ENCODE measurements around the gene CFAP99.

The CFAP99 gene

DNA sequence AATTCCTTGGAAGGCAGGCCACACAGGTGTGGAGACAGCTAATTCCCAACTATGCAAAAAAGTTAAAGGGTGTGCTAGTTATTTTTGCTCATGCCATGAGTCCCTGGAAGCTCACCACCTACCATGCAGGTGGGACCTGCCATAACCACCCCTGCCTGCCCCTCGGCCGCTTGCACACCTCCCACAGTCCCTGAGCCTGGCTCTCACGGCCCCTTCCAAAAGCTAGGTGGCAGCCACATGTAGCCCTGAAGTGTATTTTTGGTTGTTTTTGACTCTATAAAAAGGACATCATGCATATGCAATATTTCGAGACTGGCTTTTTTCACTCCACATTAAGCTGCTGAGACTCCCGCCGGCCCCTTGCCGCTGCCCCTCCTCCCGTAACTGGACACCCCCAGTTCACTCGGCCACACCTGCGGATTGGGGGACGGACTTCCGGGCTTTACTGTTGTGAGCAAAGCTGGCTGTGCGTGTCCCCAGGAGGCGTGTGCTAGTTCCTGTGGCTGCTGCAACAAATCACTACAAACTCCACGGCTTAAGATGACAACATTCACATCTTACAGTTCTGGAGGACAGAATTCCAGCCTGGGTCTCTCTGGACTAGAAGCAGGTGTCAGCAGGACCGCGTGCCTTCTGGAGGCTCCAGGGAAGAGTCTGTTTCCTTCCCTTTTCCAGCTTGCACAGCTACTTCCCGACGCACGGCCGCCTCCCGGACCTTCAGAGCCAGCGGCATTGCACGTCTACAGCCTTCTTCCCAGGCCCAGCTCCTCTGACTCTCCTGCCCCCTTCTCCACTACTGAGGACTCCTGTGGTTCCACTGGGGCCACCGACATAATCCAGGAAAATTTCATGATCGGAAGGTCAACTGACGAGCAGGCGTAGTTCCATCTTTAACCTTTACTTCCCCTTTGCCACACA is 25.1 kb upstream of the CFAP99 start:
- no peak for DNase-seq

DNA sequence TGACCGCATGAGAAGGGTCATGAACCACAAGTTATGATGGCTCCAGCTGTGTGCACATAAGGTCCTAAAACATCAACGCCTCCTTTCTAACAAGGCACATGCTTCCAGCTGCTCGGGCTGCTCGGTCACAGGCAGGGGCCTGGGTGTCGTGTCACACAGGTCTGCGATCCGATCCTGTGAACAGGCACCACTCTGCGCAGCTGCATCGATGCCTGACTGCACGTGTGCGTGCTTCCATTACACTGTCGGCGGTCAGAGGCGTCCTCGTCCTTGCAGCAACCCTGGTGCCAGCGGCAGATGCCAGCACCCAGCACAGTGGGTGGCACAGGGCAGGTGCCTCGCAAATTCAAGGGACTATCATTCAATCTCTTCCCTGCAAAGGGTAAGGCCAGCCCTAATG is 24.2 kb upstream of the CFAP99 start:
- DNase-seq = no peak

DNA sequence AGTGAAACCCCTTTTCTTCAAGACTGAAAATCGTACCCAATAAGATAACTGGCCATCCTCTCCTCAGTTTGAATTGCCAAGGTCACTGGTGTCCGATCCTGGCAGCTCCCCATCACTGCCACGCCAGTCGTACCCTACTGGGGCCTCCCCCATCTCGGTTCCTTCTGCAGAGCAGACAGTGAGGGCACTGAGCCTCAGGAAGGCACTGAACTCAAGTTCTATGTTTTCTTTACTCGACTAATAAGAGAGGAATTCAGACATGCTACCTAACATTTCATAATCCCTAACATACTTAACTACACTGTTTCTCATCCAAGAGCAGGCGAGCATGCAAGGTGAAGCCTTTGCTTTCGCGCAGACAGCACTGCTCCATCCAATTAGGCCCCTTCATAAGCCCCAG is 23.7 kb upstream of the CFAP99 start:
- DNase-seq = no peak

DNA sequence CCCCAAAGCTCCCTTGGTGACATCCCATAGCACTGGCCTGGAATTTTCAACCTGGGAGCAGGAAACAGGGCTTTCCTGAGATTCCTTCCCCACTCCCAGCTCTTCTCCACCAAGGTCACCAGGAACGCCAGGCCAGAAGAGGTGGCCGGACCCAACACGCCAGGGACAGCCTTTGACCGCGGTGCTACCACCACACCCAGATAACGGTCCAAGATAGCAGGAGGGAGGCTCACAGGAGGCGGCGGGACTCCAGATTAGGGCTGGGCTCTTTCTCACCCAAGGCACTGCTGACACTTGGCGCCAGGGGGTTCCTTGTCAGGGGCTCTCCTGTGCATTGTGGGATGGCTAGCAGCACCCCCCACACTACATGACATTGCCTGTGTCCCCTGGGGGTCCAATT is 23.2 kb upstream of the CFAP99 start:
- DNase-seq = no peak

DNA sequence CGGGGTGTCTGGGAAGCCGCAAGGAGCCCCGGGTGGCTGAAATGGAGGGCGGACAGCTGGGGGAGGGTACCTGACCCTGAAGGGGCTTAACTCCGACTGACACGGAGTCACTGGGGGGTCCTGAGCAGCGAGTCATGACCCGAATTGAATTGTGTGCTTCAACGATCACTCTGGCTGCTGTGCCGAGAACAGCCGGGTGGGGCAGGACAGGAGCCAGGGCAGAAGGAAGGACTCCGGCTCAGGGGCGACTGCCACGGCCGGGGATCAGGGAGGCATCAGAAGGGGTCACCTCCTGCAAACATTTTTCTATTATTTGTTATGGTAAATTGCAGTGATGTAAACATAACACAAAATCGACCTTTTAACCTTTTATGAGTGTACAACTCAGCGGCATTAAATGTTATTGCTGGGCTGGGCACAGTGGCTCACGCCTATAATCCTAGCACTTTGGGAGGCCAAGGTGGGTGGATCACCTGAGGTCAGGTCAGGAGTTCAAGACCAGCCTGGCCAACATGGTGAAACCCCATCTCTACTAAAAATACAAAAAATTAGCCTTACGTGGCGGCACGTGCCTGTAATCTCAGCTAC is 21.9 kb upstream of the CFAP99 start:
- DNase-seq = no peak

DNA sequence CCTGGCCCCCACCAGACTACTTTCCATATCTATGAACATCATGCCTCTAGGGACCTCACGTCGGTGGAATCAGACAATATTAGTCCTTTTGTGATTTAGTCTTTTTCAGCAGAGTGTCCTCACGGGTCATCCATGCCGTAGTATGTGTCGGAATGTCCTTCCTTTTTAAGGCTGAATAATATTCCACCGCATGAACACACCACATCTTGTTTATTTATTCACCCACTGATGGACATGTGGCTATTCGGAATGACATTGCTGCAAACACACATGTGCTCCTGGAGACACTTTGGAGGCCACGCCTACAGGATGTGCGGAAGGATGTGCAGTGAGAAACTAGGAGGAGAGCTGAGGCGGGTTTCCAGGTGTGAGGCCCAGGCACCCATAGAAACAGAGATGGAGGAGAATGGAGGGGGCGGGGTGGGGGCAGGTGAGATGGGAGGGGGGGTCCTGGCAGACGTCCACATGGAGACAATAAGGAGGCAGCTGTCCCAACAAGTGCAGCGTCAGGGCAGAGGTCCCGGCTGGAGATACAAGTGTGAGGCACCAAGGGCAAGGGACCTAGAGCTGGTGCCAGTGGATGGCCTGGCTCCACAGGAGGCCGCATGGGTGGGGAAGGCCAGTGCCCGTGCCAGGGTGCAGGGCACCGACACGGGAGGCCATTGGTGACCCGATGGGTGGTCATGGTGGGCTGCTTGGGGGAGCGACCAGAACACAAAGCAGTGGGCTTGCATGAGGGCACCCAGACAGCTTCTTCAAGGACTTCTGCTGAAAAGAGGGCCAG is 21.0 kb upstream of the CFAP99 start:
- no peak for DNase-seq

DNA sequence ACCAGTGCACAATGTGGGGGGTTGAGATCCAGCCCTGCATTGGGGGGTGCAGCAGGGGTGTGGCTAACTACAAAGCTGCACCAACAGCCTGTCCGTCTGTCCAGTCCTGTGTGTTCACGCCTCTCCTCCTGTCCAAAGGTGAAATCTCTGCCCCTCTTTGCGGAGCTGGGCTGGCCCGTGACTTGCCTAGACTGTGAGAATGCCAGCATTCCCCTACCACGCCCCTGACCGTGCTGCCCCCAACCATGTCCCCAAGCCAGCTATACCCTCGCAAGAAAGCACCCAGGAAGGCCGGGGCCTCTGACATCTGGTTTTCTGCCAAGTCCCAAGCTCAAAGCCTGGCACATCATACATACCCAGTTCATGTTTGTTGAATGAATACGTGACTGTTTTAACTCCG is 19.5 kb upstream of the CFAP99 start:
- no peak for DNase-seq

DNA sequence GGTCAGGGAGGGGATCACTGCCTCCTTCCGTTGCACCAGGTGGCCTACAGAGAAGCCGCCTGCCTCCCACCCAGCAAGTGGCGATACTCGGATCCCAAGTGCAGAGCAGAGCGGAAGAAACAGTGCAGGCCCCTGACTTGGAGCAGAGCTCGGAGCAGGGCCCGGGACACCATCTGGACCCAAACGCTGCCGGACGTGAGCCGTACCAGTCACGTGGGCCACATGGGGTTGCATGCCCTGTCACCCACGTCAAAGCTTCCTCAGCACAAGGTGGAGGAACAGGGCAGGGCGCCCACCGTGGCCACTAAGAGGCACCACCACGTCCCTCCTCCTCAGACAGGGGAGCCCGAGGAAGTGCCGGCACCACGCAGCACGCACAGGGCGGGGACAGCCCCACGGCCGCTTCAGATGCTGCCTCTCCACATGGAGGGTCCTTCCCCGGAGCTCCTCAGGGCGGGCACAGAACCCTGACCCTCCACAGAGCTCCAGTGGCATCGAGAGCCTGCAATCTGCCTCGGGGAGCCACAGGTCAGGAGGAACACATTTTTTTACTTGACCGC is 19.0 kb upstream of the CFAP99 start:
- no peak for DNase-seq

DNA sequence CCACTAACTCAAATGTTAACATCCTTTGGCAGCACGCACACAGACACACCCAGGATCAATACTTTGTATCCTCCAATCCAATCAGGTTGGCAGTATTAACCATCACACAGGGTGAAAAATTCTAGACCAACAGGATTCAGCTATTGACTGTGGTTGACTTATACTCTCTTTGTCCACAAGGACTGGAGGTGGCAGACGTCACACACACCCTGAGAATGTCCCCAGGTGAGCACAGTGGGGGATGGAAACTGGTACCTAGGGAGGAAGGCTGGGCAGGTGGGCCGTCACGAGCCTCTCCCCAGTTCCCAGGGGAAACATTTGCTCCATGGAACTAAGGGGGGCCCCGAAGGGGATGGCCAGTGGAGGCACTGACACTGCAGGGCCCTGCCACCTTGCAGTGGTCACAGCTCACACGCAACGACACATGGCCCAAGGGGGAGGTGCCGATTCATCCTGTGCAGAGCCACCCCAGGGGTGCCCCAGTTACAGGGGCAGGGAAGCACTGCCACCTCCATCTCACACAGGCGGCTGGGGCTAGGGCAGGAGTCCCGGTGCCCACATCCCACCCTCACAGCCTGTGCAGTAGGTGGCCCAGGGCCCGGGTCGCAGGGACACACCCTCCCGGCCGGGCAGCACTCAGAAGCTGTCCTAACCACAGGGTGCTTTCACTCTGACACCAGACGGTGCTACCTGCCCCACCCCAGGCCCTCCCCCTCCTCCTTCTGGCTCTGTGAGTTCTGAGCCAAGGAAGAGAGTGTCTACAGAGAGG is 17.7 kb upstream of the CFAP99 start:
- no peak for DNase-seq

DNA sequence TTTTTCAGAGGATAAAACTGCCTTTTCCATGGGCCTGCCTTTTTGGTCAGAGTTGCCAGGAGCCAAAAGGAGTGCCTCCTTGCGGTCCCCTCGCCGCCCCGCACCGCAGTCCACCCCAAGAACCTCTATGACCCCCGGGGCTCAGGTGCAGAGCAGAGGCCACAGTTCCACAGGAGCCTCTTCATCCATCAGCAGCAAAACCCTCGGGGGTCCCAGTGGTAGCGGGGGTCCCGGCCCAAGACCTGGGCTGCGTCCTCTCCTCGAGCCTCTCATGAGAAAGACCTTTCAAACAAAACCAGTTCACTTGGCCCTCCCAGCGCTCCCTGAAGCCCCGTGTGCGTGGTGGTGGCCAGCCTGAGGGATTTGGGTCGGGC is 17.2 kb upstream of the CFAP99 start:
- DNase-seq = no peak

DNA sequence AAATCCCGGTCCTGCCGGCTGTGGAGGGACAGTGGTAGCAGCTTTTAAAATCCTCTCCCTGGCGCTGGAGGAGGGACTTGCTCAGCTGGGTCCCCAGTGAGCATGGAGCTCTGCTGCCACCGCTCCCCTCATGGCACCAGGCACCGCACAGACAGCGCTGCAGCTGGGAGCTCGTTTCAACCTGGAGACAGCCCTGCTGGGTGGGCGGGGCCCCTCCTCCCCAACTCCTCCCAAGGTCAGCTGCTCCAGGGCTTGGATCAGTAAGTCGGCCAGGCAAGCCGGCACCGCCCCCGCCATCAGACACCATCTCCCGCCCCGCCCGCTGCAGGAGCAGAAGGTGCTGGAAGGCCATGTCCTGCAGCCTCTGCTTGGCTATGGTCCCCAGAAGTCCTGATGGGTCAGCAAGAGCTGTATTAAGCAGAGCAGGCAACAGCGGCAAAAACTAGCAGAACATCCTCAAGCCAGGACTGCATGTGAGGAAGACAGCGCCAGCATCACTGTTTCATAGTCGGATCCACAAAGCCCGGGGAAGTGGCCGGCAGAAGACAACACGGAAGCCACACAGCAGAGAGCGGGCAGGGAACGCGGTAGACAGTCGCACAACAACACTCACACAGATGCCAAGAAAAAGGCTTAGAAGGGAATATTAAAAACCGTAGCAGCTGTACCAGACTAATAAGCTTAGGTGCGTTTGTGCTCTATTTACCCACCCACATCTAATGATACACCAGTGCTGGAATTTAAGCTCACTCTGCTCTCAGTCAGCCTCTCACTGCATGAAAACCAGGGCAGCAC is 16.5 kb upstream of the CFAP99 start:
- DNase-seq = no peak

DNA sequence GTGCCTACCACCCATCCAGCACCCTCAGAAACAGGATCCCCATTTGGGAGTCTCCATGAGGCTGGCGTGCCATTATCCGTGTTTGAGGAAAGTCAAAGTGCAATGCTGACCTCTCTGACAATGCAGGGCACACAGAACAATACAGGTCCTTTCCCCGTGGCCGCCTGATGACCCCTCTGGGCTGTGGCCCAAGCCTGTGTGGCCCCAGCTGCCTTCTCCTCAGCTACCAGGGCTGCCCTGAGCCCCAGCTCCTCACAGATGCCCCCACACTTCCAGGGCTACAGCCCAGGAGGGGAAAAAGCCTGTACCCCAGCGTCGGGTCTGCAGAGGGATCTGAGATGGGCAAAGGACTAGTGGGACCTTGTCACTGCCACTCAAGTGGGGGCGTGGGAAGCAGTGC is 15.8 kb upstream of the CFAP99 start:
- no peak for DNase-seq

DNA sequence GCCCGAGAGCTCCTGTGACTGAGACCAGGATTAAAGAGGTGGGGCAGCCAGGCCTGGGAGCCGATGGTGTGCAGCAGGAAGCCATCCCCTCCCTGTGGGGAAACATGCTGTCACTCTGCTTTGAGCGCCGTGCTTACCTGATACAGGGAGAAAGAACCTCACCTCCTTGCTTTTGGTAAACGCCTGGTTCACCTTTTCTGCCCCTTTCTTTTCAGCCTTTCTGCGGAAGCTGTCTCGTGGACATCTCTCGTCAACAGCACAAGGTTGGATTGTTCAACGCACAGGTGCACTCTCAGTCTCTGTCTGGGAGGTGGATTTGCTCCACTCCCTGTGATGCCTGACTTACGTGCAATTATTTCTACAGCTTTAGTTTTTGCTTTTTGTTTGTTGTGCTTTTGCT is 12.3 kb upstream of the CFAP99 start:
- no peak for DNase-seq

DNA sequence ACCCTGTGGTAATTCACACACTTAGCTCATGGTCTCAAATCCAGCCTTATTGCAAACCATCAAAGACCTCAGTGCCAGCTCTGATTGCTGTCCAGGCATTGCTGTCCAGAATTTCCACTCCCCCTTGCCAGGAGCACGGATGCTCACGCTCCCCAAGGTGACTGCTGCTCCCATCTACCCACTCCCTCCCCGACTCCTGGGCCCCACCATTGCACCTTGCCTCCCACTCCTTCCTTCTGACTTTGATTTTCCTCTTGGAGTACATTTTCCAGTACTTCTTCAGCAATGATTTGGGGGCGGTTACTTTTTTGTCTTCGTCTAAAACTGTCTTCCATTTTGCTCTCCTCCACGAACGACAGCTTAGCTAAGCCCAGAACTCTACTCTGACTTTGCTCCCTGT is 11.8 kb upstream of the CFAP99 start:
- DNase-seq = no peak

DNA sequence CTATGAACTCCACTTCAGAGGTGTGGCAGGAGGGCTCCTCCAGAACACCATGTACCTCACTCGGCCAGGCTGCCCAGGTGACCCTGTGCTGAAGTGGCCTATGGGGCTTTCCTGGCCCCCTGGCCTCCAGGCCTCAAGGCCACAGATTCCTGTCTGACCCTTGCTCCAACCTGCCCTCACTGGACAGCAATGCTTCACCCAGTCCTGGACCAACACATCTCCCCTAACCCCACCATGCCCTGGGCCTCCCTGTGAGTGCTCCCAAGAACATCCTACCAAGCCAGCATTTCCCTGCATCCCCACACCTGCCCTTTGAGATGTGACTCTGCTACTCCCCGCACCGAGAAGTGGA is 10.8 kb upstream of the CFAP99 start:
- DNase-seq = no peak

DNA sequence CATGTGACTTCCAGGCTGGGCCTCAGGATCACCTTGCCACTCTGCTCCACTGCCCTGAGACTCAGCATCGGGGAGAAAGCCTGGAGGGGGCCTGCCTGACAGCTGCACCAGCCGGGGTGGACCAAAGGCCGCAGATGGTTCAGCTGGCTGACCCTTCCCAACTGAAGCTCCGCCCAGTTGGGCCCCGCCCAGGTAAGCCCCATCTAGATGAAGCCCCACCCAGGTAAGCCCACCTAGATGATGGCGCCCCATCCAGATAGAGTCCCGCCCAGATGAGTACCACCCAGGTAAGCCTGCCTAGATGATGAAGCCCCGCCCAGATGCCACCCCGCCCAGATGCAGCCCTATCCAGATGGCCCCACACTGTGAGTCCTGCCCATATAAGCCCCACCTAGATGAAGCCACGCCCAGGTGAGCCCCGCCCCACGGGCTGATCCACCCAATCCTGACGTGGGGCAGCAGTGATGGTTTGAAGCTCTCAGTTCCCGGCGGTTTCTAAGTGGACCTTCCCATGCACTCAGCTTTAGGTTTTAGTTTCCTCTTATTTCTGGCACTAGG is 10.3 kb upstream of the CFAP99 start:
- DNase-seq = no peak

DNA sequence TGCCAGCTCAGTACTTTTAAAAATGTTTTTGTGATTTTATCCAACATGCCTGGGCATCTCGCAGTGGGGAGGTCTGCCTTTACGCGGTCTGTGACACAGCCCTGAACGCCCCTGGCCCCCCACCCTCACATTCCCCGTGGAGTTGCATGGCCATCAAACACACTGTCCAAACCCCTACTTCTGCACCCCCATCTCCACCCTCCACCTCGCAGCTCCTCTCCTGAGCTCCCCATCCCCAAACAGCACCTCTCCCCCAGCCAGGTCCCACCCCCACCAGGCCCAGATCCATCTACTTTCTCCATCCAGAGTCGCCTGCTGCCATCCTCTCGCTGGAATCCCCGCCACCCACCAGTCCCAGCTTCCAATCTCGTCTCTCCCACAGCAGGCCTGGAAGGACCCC is 9.8 kb upstream of the CFAP99 start:
- DNase-seq = no peak

DNA sequence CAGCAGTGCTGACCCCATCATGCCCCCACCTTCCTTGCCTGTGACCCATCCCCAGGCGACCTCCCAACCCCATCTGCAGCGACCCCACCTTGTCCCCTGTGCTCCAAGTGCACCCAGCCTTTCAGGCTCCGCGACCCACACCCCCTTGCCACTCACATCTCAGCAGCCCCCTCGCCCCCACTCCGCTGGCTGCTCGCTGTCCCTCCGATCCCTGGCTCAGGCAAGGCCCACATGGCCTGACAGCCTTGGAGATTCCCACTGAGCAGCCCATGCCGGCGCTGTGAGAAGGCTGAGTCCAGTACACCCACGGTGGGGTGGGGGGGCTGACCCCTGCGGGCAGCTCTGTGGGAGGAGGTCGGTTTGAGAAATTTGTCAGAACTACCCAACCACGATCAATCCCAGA is 9.4 kb upstream of the CFAP99 start:
- no peak for DNase-seq

DNA sequence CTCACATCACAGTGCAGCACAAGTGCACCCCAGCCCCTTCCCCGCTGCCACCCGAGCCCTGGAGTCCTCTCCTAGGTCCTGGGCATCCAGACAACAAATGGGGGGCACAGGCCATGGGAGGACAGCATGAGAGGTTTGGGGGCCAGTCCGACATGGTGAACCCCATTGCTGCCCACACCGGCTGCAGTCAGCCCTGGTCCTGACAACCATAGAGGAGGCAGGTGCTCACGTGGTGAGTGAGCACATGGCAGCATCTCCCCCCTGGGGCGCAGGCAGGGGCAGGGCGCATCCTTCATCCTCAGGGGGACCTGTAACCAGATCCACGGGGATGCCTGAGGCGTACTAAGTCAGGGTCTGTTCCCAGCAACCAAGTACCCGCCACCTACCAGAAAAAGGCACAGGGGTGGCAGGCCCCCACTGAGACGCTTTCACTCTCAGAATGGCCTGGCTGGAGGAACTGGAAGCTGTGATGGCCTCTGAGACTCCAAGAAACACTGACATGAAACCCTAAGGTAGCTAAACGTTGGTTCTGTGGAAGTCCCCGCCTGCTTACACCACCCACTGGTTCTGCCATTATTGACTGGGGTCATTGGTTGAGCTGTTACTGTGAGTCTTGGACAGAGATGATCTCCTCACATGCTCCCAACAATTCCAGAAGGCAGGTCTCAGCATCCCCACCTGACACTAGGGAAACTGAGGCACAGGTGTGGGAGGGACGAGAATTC is 6.8 kb upstream of the CFAP99 start:
- peak; percentile 30 for DNase-seq

DNA sequence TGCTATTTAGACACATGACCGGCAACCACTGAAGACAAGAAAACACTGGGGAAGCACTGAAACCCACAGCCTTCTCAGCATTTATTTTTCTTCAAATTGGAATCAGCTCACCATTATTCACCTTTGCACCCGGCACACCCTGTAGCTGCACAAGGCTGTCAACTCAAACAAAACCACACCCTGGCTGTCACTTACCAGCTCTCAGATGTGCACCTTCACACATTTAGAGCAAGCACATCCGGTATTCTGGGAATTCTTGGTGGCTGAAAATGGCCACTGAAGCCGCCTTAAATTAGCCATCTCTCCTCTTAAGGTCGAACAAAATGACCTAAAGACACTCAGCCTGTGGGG is 6.2 kb upstream of the CFAP99 start:
- peak; percentile 87 for DNase-seq
